ENCODE measurements around the gene CD19. TPM values are rescaled to one million over a fixed set of nuclear protein-coding genes. Genes with fewer than 3 reads are reported as not detected.

The CD19 gene
- total and polyA plus RNA-seq, 2 of the 8 experiments (the other 6 are each of a cell fraction or from before 2014, with no cell fraction given): 0.57 to 0.65 TPM

DNA sequence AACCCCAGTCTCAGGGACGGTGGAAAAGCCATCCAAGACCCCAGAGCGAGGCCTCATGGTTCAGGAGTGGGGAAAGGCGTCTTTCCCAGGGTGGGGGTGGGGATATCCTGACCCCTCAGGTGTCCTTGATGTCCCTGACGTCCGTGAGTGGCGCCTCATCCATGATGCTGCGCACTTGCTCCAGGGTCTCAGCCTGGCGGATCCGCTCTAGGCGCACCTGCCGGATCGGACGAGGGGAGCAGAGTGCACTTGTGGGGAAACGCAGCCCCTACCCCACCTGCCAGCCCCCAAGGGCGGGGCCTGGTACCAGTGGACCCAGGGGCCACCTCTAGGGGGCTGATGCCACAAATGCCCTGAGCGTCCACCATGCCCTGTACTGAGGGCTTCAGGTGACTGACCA, 26.9 kb upstream of the CD19 start:
- Histone ChIP-seq H3K4me2 (ENCODE audit: insufficient read depth in 1 of 2, low read depth in 2 of 2, low read length in 2 of 2) (no peak overlapping the region), H3K9me3 (ENCODE audit: insufficient read depth in 2 of 2, low read depth in 1 of 2, low read length in 1 of 2) (no peaks in the 10 kb centered on the region), H3K27ac (ENCODE audit: low read depth, low read length) (no peak overlapping the region), H3K56ac (replicated peaks; ENCODE audit: insufficient read length, low read depth, low read length) (no peak overlapping the region), H3K4me1 (replicated peaks in 1 of 4; ENCODE audit: control insufficient read depth in 3 of 4, insufficient read depth in 4 of 4, low read length in 3 of 4) (no peaks in the 10 kb centered on the region; a peak in 1 of 7 replicates), H2BK12ac (ENCODE audit: low read depth, low read length) (no peak overlapping the region), H4K8ac (ENCODE audit: extremely low read depth, insufficient read depth, low read length) (peak overlapping the region; percentile 35), H4K5ac (ENCODE audit: insufficient read length, low read depth, low read length) (no peak overlapping the region), H2BK120ac (replicated peaks; ENCODE audit: low read depth, low read length) (no peak overlapping the region), H3K23me2 (ENCODE audit: low read depth, low read length) (no peaks in the 10 kb centered on the region), H3K4ac (replicated peaks; ENCODE audit: insufficient read length, low read depth, low read length) (no peak overlapping the region), H3K18ac (ENCODE audit: extremely low read depth, low read length) (no peak overlapping the region), H3K36me3 (ENCODE audit: control insufficient read depth in 2 of 4, insufficient read depth in 4 of 4, low read length in 3 of 4) (no peaks in the 10 kb centered on the region; a peak in 2 of 8 replicates), H2AFZ (ENCODE audit: low read length) (no peak overlapping the region), H4K91ac (replicated peaks; ENCODE audit: insufficient read length, low read length) (no peak overlapping the region), H3K27me3 (replicated peaks in 1 of 4; ENCODE audit: control insufficient read depth in 3 of 4, extremely low read depth in 1 of 4, insufficient read depth in 3 of 4, low read length in 3 of 4) (no peaks in the 10 kb centered on the region), H2AK5ac (ENCODE audit: low read depth, low read length) (no peak overlapping the region), H3K79me1 (ENCODE audit: low read depth, low read length) (no peaks in the 10 kb centered on the region), H3K9ac (replicated peaks in 1 of 4; ENCODE audit: extremely low read depth in 1 of 4, low read depth in 3 of 4, low read length in 3 of 4) (no peak overlapping the region; a peak in 1 of 7 replicates), H2BK15ac (ENCODE audit: low read length) (no peak overlapping the region), H2BK5ac (ENCODE audit: low read depth, low read length) (no peak overlapping the region), H4K20me1 (replicated peaks in 1 of 2; ENCODE audit: control insufficient read depth in 1 of 2, insufficient read depth in 2 of 2, low read length in 2 of 2) (peaks cover 0 to 3% of the 10 kb centered on the region in 2 experiments), H3K14ac (ENCODE audit: insufficient read length) (no peak overlapping the region), H3K23ac (ENCODE audit: insufficient read length) (no peak overlapping the region), H3K79me2 (ENCODE audit: control insufficient read depth in 1 of 2, insufficient read depth in 2 of 2, low read length in 2 of 2) (no peaks in the 10 kb centered on the region), H2BK20ac (ENCODE audit: low read length) (no peak overlapping the region), H3K4me3 (ENCODE audit: extremely low read depth in 1 of 4, insufficient read depth in 2 of 4, low read depth in 3 of 4, low read length in 4 of 4) (no peak overlapping the region)
- DNase-seq (ENCODE audit: low read depth in 1 of 2, low spot score in 2 of 2) (no peak), FAIRE-seq (no peak)
- WGBS, 2 experiments (ENCODE audit: extremely low coverage in 1 of 2, insufficient coverage in 1 of 2, insufficient read length in 1 of 2, insufficient replicate concordance in 2 of 2, low coverage in 1 of 2, low lambda C conversion rate in 2 of 2, missing lambda C conversion rate in 1 of 2): 90% methylated on average over 9 of the region's 16 CpGs; no CpG with 5 or more reads in 1 of the 2 experiments
- ChIA-PET CTCF (ENCODE audit: partially characterized antibody) (interaction anchor here (0.6 to 2.7 kb wide), 8 partner anchors 16 to 75 kb away, joined by 3 to 8 read pairs (median 3); no protein-coding TSS in a partner anchor), POLR2A (ENCODE audit: partially characterized antibody) (interaction anchor here (1.0 to 2.1 kb wide), 7 partner anchors 9 to 41 kb away, joined by 3 to 7 read pairs (median 3); partner anchors contain the start of gene SH2B1)
- TF ChIP-seq KDM1A (IDR thresholded peaks at IDR 0.05; ENCODE audit: borderline replicate concordance, low read length): no peak
- TF ChIP-seq RAD21 (IDR thresholded peaks at IDR 0.05 in 1 of 2, conservative IDR thresholded peaks at IDR 0.05 in 1 of 2; ENCODE audit: low read depth in 2 of 2, low read length in 2 of 2): no peak
- TF ChIP-seq BCL11A (IDR thresholded peaks at IDR 0.05; ENCODE audit: low read depth in 2 of 2, low read length in 2 of 2): no peak

All from H1 (cell line).